Stimulated activated CD4-positive, alpha-beta T cell treated with anti-CD3 and anti-CD28 coated beads, Interleukin-2, amount 100 ng/mL, for 4 hours (primary cell): ENCODE data around the gene OR7A5.
"Not testable (repeated sequence)": the region's sequence is repeated elsewhere in the genome, so short reads cannot be mapped to it uniquely, and the experiment has no call there.

ENCODE experiments used
- DNase-seq: peaks from one replicate; pipeline ENCODE4 v3.0.0-alpha.2; 2020; ENCODE audit warnings: low read depth

OR7A5 gene

DNA sequence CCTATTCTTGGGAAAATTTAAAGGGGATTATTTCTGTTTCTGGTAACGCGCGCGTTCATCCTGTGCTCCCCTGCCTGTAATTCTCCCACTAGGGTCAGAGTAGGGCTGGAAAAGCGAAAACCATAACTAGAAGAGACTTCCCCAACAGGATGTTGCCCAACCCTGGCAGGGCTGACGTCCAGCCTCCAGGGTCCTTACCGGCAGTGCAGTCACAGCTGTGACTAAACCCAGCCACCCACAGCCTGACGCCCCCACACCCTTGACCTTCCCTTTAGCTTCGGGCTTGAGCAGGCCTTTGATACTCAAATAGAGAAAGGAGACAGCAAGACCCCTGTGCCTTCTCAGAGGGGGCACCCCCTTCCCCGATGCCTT, 50.3 kb downstream of the OR7A5 start:
- not testable (repeated sequence) for DNase-seq

GRCh38 chr19:14783410-14783998, 51.5 kb downstream of the OR7A5 start:
- DNase-seq, result not testable (repeated sequence)

- no peak for DNase-seq
Measured at GRCh38 chr19:14782626-14783409, 52.2 kb downstream of the OR7A5 start.

GRCh38 chr19:14781713-14782536, 53.1 kb downstream of the OR7A5 start:
- not testable (repeated sequence) for DNase-seq

DNA sequence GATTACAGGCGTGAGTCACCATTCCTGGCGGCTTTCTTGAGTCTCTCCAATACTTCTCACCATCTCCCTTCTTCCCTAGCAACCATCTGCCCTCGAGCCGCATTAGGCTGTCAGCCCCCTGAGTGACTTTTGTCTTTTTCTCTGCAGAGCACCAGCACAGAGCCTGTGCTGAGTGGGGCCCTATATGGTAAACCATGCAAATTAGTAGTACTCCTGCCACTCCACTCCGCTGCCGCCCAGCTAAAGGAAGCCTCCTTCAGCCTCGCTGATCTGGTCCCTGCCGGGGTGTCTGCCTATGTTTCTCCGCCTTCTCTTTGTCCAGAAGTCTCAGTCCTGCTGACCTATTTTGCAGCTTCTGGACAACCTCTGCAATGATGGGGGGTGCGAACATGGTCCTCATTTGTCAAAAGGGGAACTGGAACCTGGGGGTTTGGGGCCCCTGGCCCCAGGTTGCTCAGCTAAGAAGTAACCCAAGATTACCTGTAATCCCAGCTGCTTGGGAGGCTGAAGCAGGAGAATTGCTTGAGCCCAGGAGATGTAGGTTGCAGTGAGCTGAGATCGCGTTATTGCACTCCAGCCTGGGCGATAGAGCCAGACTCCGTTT, 54.3 kb downstream of the OR7A5 start:
- not testable (repeated sequence) for DNase-seq

DNA sequence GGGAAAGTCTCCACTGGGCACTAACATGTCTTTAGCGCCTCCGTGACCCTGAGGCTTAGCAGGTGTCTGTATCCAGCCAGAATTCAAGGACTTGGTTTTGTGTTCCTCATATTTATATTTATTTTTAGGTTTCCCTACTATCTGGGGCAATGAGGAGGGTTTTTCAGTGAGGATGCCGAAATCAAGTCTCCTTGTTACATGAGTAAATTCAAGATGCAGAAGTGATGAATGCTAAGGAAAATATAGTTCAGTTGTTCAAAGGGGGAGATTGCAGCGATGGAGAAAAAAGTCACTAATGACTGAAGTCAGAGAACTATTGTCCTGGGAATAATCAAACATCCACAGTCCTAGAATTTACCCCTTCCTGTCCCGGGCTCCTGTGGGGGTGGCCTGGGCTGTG, 55.8 kb downstream of the OR7A5 start:
- DNase-seq, result no peak

- not testable (repeated sequence) for DNase-seq
Measured at GRCh38 chr19:14778110-14778845, 56.7 kb downstream of the OR7A5 start, which contains the start of gene ADGRE2. ADGRE2 (minus strand) TSS chr19:14778560; CDS start chr19:14776756, 1,804 bp downstream.

DNA sequence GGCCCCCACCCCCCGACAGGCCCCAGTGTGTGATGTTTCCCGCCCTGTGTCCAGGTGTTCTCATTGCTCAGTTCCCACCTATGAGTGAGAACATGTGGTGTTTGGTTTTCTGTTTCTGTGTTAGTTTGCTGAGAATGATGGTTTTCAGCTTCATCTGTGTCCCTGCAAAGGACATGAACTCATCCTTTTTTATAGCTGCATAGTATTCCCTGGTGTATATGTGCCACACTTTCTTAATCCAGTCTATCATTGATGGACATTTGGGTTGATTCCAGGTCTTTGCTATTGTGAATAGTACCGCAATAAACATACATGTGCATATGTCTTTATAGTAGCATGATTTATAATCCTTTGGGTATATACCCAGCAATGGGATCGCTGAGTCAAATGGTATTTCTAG, 57.3 kb downstream of the OR7A5 start:
- DNase-seq, result not testable (repeated sequence)
